ENCODE results near the gene ZNF700. TPM values are rescaled to one million over a fixed set of nuclear protein-coding genes. Genes with fewer than 3 reads are reported as not detected.

Gene ZNF700
- total RNA-seq, 4 donors from 2014 or later = 25.8 to 38.3 (median 29.1) TPM

GRCh38 chr19:11881151-11881800, 43.6 kb upstream of the ZNF700 start:
- no peak overlapping the region for H3K4me3 ChIP-seq
- WGBS, 2 donors (ENCODE audit: low coverage in 1 of 2) = 17 to 60% methylated on average over 1 to 10 of the region's 10 CpGs
- intact Hi-C loops (cut with DNase I; ENCODE audit: low total_unique reads) = loop anchor here (5.0 kb wide), 1 partner anchor 261 kb away; the partner anchor contains the start of gene ZNF20
- TF ChIP-seq EP300 (IDR thresholded peaks at IDR 0.05; ENCODE audit: low read depth) (no peak), CTCF (IDR thresholded peaks at IDR 0.05) (peak; percentile 71 to 80 (median 74))
- H3K36me3 ChIP-seq = no peaks in the 10 kb centered on the region
- no peaks in the 10 kb centered on the region for H3K9me3 ChIP-seq
- peaks cover 0 to 2% (median 0%) of the 10 kb centered on the region in 4 donors for H3K4me1 ChIP-seq
- no peak overlapping the region for H3K27ac ChIP-seq
- in situ Hi-C loops (cut with MboI; ENCODE audit: low pct_ligation_motif_present in 1 of 4, low pct_unique_long_range_greater_than_20kb in 1 of 4, low sequenced_read_pairs in 3 of 4) = loop anchor here in 2 of 4 donors (25.0 kb wide), 2 partner anchors 106 to 256 kb away; partner anchors contain the start of gene ZNF20 (in 1 of the 2)
- DNase-seq = peak; percentile 73
- H3K27me3 ChIP-seq = no peaks in the 10 kb centered on the region

- WGBS, 2 donors (ENCODE audit: low coverage in 1 of 2) = 66 to 83% methylated on average over 2 of the region's 2 CpGs
- in situ Hi-C loops (cut with MboI; ENCODE audit: low pct_ligation_motif_present in 1 of 4, low pct_unique_long_range_greater_than_20kb in 1 of 4, low sequenced_read_pairs in 3 of 4) = loop anchor here in 2 of 4 donors (25.0 kb wide), 2 partner anchors 105 to 255 kb away; partner anchors contain the start of gene ZNF20 (in 1 of the 2)
- Histone ChIP-seq H3K36me3 (no peaks in the 10 kb centered on the region), H3K4me3 (no peak overlapping the region), H3K4me1 (peaks cover 0 to 9% (median 6%) of the 10 kb centered on the region in 4 donors), H3K27me3 (no peaks in the 10 kb centered on the region), H3K27ac (no peak overlapping the region), H3K9me3 (no peaks in the 10 kb centered on the region)
- no peak for DNase-seq
- intact Hi-C loops (cut with DNase I; ENCODE audit: low total_unique reads) = loop anchor here (5.0 kb wide), 1 partner anchor 260 kb away; the partner anchor contains the start of gene ZNF20
- no peak for TF ChIP-seq EP300 (IDR thresholded peaks at IDR 0.05; ENCODE audit: low read depth)
- no peak for TF ChIP-seq POLR2AphosphoS5 (IDR thresholded peaks at IDR 0.05)
- TF ChIP-seq POLR2A (IDR thresholded peaks at IDR 0.05) = no peak
- TF ChIP-seq CTCF (IDR thresholded peaks at IDR 0.05) = no peak
Observed at GRCh38 chr19:11882606-11883005, 42.3 kb upstream of the ZNF700 start.

GRCh38 chr19:11887234-11887610, 37.7 kb upstream of the ZNF700 start:
- Histone ChIP-seq H3K9me3 (no peaks in the 10 kb centered on the region), H3K36me3 (no peaks in the 10 kb centered on the region), H3K27me3 (no peaks in the 10 kb centered on the region), H3K27ac (peak overlapping the region; percentile 88 to 95 (median 94)), H3K4me1 (peaks cover 0 to 33% (median 20%) of the 10 kb centered on the region in 4 donors), H3K4me3 (peak overlapping the region in 3 of 4 donors; percentile 55 to 73 (median 60))
- in situ Hi-C loops (cut with MboI; ENCODE audit: low pct_ligation_motif_present in 1 of 4, low pct_unique_long_range_greater_than_20kb in 1 of 4, low sequenced_read_pairs in 3 of 4) (loop anchor here in 2 of 4 donors (25.0 kb wide), 2 partner anchors 100 to 250 kb away; partner anchors contain the start of gene ZNF20 (in 1 of the 2)), intact Hi-C loops (cut with DNase I; ENCODE audit: low total_unique reads) (no loop called here)
- no peak for DNase-seq
- TF ChIP-seq POLR2A (IDR thresholded peaks at IDR 0.05) (no peak), CTCF (IDR thresholded peaks at IDR 0.05) (no peak), EP300 (IDR thresholded peaks at IDR 0.05; ENCODE audit: low read depth) (no peak), POLR2AphosphoS5 (IDR thresholded peaks at IDR 0.05) (no peak)
- 28% methylated on average over 7 of the region's 7 CpGs; no CpG with 5 or more reads in 1 of the 2 donors for WGBS, 2 donors (ENCODE audit: low coverage in 1 of 2)
